ENCODE results near the gene C9orf152. TPM values are rescaled to one million over a fixed set of nuclear protein-coding genes. Genes with fewer than 3 reads are reported as not detected.

The C9orf152 gene
- total RNA-seq, 1 experiment from 2014 or later, result not detected

DNA sequence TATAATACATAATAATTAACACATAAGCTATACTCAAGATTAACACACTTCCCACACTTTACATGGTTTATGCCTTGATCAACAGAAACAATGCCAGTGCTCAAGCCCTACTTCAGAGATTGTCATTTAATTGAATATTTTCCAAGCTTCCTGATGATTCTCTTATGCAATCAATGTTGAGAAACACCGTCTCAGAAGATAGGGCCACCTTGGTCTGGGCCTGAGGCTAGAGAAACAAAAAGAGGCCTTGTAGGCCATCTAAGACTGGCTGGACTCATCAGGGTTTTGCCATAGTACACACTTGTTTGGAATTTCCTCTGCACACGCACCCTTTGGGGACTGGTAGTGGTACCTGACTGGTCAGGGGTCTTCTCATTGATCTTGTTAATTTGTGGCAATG, 16.3 kb downstream of the C9orf152 start:
- Mint-ChIP-seq H3K4me3 (no peak overlapping the region), H3K4me1 (0 out of 2 replicates have a peak, but pooled peaks cover 3% of the 10 kb centered on the region), H3K27ac (no peak overlapping the region), H3K9me3 (no peaks in the 10 kb centered on the region), H3K36me3 (no peaks in the 10 kb centered on the region), H3K27me3 (ENCODE audit: low read depth) (no peaks in the 10 kb centered on the region; the same call in 1 of the 2 replicates)
- no peak for DNase-seq (ENCODE audit: low spot score)
- ATAC-seq, result no peak
- ChIA-PET POLR2A (no interaction called here), CTCF (no interaction called here)
- no peak for TF ChIP-seq OVOL2 (CRISPR knock-in tag; IDR thresholded peaks at IDR 0.05; ENCODE audit: borderline replicate concordance)
- no peak for TF ChIP-seq GABPB1 (CRISPR knock-in tag; IDR thresholded peaks at IDR 0.05)
- no peak for TF ChIP-seq TEAD4 (CRISPR knock-in tag; IDR thresholded peaks at IDR 0.05)
- TF ChIP-seq, protein P1, sequence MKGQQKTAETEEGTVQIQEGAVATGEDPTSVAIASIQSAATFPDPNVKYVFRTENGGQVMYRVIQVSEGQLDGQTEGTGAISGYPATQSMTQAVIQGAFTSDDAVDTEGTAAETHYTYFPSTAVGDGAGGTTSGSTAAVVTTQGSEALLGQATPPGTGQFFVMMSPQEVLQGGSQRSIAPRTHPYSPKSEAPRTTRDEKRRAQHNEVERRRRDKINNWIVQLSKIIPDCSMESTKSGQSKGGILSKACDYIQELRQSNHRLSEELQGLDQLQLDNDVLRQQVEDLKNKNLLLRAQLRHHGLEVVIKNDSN (CRISPR knock-in tag; IDR thresholded peaks at IDR 0.05), result no peak
- TF ChIP-seq, protein P2, sequence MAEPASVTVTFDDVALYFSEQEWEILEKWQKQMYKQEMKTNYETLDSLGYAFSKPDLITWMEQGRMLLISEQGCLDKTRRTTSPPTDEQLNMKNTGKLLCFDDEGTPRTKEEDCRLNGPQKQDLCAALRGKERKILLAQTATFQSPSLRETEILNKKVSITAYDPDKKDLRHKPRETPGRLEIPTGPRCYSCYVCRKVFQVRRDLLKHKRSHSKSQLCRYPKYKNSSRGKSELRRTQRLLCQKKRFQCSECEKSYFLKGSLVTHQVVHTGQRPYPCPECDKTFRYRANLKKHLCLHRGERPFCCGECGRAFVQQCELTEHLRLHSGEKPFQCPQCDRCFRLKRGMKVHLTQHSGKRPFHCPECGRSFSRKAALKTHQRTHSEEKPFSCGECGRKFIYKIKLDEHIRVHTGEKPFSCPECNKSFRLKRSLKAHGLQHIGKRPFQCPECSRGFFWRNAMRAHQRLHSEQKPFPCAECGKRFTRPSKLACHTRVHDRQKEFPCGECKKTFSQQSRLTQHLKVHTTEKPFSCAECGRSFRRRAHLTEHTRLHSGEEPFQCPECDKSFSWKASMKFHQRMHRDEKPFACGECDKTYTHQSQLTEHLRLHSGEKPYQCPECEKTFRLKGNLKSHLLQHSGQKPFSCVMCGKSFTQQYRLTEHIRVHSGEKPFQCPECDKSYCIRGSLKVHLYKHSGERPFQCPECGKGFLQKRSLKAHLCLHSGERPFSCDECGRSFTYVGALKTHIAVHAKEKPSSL (CRISPR knock-in tag; conservative IDR thresholded peaks at IDR 0.05), result no peak
- TF ChIP-seq, protein P3, sequence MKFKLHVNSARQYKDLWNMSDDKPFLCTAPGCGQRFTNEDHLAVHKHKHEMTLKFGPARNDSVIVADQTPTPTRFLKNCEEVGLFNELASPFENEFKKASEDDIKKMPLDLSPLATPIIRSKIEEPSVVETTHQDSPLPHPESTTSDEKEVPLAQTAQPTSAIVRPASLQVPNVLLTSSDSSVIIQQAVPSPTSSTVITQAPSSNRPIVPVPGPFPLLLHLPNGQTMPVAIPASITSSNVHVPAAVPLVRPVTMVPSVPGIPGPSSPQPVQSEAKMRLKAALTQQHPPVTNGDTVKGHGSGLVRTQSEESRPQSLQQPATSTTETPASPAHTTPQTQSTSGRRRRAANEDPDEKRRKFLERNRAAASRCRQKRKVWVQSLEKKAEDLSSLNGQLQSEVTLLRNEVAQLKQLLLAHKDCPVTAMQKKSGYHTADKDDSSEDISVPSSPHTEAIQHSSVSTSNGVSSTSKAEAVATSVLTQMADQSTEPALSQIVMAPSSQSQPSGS (CRISPR knock-in tag; IDR thresholded peaks at IDR 0.05; ENCODE audit: borderline replicate concordance, low read depth), result no peak
- TF ChIP-seq ETV6 (CRISPR knock-in tag; IDR thresholded peaks at IDR 0.05), result no peak
- TF ChIP-seq, protein P4, sequence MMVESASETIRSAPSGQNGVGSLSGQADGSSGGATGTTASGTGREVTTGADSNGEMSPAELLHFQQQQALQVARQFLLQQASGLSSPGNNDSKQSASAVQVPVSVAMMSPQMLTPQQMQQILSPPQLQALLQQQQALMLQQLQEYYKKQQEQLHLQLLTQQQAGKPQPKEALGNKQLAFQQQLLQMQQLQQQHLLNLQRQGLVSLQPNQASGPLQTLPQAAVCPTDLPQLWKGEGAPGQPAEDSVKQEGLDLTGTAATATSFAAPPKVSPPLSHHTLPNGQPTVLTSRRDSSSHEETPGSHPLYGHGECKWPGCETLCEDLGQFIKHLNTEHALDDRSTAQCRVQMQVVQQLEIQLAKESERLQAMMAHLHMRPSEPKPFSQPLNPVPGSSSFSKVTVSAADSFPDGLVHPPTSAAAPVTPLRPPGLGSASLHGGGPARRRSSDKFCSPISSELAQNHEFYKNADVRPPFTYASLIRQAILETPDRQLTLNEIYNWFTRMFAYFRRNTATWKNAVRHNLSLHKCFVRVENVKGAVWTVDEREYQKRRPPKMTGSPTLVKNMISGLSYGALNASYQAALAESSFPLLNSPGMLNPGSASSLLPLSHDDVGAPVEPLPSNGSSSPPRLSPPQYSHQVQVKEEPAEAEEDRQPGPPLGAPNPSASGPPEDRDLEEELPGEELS (CRISPR knock-in tag; IDR thresholded peaks at IDR 0.05), result no peak
- no peak for TF ChIP-seq GRHL2 (CRISPR knock-in tag; IDR thresholded peaks at IDR 0.05; ENCODE audit: insufficient replicate concordance, severe bottlenecking)
- TF ChIP-seq, protein P5, sequence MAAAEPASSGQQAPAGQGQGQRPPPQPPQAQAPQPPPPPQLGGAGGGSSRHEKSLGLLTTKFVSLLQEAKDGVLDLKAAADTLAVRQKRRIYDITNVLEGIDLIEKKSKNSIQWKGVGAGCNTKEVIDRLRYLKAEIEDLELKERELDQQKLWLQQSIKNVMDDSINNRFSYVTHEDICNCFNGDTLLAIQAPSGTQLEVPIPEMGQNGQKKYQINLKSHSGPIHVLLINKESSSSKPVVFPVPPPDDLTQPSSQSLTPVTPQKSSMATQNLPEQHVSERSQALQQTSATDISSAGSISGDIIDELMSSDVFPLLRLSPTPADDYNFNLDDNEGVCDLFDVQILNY (CRISPR knock-in tag; IDR thresholded peaks at IDR 0.05), result no peak
- TF ChIP-seq, protein P6, sequence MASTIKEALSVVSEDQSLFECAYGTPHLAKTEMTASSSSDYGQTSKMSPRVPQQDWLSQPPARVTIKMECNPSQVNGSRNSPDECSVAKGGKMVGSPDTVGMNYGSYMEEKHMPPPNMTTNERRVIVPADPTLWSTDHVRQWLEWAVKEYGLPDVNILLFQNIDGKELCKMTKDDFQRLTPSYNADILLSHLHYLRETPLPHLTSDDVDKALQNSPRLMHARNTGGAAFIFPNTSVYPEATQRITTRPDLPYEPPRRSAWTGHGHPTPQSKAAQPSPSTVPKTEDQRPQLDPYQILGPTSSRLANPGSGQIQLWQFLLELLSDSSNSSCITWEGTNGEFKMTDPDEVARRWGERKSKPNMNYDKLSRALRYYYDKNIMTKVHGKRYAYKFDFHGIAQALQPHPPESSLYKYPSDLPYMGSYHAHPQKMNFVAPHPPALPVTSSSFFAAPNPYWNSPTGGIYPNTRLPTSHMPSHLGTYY (CRISPR knock-in tag; IDR thresholded peaks at IDR 0.05), result no peak
- TF ChIP-seq, protein P7, sequence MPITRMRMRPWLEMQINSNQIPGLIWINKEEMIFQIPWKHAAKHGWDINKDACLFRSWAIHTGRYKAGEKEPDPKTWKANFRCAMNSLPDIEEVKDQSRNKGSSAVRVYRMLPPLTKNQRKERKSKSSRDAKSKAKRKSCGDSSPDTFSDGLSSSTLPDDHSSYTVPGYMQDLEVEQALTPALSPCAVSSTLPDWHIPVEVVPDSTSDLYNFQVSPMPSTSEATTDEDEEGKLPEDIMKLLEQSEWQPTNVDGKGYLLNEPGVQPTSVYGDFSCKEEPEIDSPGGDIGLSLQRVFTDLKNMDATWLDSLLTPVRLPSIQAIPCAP (CRISPR knock-in tag; IDR thresholded peaks at IDR 0.05), result no peak
- TF ChIP-seq, protein P8, sequence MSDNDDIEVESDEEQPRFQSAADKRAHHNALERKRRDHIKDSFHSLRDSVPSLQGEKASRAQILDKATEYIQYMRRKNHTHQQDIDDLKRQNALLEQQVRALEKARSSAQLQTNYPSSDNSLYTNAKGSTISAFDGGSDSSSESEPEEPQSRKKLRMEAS (CRISPR knock-in tag; IDR thresholded peaks at IDR 0.05), result no peak
- TF ChIP-seq, protein P9, sequence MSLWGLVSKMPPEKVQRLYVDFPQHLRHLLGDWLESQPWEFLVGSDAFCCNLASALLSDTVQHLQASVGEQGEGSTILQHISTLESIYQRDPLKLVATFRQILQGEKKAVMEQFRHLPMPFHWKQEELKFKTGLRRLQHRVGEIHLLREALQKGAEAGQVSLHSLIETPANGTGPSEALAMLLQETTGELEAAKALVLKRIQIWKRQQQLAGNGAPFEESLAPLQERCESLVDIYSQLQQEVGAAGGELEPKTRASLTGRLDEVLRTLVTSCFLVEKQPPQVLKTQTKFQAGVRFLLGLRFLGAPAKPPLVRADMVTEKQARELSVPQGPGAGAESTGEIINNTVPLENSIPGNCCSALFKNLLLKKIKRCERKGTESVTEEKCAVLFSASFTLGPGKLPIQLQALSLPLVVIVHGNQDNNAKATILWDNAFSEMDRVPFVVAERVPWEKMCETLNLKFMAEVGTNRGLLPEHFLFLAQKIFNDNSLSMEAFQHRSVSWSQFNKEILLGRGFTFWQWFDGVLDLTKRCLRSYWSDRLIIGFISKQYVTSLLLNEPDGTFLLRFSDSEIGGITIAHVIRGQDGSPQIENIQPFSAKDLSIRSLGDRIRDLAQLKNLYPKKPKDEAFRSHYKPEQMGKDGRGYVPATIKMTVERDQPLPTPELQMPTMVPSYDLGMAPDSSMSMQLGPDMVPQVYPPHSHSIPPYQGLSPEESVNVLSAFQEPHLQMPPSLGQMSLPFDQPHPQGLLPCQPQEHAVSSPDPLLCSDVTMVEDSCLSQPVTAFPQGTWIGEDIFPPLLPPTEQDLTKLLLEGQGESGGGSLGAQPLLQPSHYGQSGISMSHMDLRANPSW (CRISPR knock-in tag; conservative IDR thresholded peaks at IDR 0.05; ENCODE audit: low read depth), result no peak
- TF ChIP-seq, protein P10, sequence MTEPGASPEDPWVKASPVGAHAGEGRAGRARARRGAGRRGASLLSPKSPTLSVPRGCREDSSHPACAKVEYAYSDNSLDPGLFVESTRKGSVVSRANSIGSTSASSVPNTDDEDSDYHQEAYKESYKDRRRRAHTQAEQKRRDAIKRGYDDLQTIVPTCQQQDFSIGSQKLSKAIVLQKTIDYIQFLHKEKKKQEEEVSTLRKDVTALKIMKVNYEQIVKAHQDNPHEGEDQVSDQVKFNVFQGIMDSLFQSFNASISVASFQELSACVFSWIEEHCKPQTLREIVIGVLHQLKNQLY (CRISPR knock-in tag; IDR thresholded peaks at IDR 0.05), result no peak
- TF ChIP-seq, protein P11, sequence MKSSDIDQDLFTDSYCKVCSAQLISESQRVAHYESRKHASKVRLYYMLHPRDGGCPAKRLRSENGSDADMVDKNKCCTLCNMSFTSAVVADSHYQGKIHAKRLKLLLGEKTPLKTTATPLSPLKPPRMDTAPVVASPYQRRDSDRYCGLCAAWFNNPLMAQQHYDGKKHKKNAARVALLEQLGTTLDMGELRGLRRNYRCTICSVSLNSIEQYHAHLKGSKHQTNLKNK (CRISPR knock-in tag; IDR thresholded peaks at IDR 0.05), result no peak
